ENCODE data around the gene RAD9A.
A peak's percentile ranks its signal among the peaks of the same experiment; 100 is the strongest.

RAD9A gene

DNA sequence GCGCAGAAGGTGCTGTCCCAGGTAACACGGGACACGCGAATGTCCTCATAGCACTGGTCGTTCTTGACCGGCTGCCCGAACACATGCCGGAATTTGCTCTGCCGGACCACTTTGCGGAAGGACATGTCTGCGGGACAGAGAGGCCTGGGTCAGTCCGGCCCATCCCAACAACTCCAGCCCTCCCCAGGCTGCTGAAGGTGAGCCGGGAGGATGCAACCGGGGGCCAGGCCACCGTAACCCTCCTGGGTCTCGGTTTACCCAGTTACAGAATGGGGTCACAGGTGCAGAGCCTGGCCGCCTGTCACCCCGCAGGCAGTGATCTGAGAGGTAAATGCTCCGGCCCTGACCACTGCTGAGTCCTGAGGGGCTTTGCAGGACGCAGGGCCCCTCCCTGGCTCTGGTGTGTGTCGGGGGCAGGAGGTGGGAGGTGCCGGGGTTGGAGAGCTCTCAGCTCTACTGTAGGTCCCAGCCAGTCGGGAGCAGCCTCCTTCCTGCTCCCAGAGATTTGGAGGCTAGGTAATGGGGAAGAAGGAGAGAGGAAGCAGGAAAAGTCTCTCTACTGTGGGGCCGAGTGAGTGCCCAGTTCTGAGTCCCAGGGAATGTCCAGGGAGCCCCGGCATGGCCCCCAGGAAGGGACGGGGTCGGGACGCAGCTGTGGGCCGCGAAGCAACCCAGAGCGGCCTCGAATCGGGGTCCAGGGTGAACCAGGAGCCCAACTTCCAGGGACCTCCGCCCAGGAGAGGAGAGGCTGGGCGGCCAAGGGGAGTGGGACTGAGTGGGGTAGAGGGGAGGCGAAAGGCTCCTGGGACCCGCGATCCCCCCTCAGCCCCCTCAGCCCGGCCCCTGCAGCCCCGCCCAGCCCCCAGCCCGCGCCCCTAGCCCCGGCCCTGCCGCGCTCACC lies 51.0 kb downstream of the RAD9A start:
- Histone ChIP-seq H3K4me1 (ENCODE audit: control insufficient read depth, insufficient read depth, low read length) (no peaks in the 10 kb centered on the region), H3K9me3 (ENCODE audit: control insufficient read depth, insufficient read depth, low read depth, low read length) (no peaks in the 10 kb centered on the region), H3K27ac (ENCODE audit: extremely low read depth, low read depth, low read length) (peak overlapping the region; percentile 38), H3K36me3 (ENCODE audit: control insufficient read depth in 2 of 2, insufficient read depth in 1 of 2, low read length in 2 of 2) (peaks cover 0 to 43% of the 10 kb centered on the region in 2 experiments; a peak in 1 of 3 replicates), H3K4me3 (ENCODE audit: low read depth, low read length) (peak overlapping the region; percentile 69)
- TF ChIP-seq GLIS2 (tag by site-specific recombination; IDR thresholded peaks at IDR 0.05) (peak; percentile 41; the same call in 1 of the 2 replicates), ZNF311 (tag by site-specific recombination; IDR thresholded peaks at IDR 0.05; ENCODE audit: borderline replicate concordance) (no peak), ZNF600 (tag by site-specific recombination; IDR thresholded peaks at IDR 0.05) (peak; percentile 64; the same call in 1 of the 2 replicates)
- CTCF ChIA-PET, result interaction anchor here (1.0 kb wide), 1 partner anchor 14 kb away, joined by 3 read pairs; the partner anchor contains the start of gene RPS6KB2
- POLR2A ChIA-PET, result interaction anchor here (0.5 to 2.0 kb wide), 8 partner anchors 10 to 218 kb away, joined by 3 to 10 read pairs (median 6); partner anchors contain the start of genes PPP1CA and RAD9A

DNA sequence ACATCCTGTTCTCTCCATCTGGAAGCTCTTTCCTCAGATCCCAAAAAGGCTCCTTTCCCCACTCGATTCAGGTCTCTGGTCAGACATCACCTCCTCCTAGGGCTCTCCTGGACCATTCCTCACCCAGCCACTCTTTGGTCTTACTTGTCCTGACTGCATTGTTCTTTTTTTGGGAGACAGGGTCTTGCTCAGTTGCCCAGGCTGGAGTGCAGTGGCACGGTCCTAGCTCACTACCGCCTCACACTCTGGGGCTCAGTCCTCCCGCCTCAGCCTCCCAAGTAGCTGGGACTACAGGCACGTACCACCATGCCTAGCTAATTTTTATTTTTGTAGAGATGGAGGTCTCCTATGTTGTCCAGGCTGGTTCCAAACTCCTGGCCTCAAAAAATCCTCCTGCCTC lies 53.7 kb downstream of the RAD9A start:
- ChIA-PET POLR2A (no interaction called here), CTCF (no interaction called here)
- Histone ChIP-seq H3K4me1 (ENCODE audit: control insufficient read depth, insufficient read depth, low read length) (no peaks in the 10 kb centered on the region), H3K27ac (ENCODE audit: extremely low read depth, low read depth, low read length) (no peak overlapping the region), H3K36me3 (ENCODE audit: control insufficient read depth in 2 of 2, insufficient read depth in 1 of 2, low read length in 2 of 2) (peaks cover 0 to 18% of the 10 kb centered on the region in 2 experiments; a peak in 1 of 3 replicates), H3K4me3 (ENCODE audit: low read depth, low read length) (no peak overlapping the region), H3K9me3 (ENCODE audit: control insufficient read depth, insufficient read depth, low read depth, low read length) (no peaks in the 10 kb centered on the region)
- TF ChIP-seq ZNF354C (tag by site-specific recombination; IDR thresholded peaks at IDR 0.05; ENCODE audit: borderline replicate concordance, low read depth) (no peak), ZNF121 (tag by site-specific recombination; IDR thresholded peaks at IDR 0.05) (peak; percentile 81)

Data from HEK293 (cell line).